ENCODE measurements around the gene TRIM13.

DNA sequence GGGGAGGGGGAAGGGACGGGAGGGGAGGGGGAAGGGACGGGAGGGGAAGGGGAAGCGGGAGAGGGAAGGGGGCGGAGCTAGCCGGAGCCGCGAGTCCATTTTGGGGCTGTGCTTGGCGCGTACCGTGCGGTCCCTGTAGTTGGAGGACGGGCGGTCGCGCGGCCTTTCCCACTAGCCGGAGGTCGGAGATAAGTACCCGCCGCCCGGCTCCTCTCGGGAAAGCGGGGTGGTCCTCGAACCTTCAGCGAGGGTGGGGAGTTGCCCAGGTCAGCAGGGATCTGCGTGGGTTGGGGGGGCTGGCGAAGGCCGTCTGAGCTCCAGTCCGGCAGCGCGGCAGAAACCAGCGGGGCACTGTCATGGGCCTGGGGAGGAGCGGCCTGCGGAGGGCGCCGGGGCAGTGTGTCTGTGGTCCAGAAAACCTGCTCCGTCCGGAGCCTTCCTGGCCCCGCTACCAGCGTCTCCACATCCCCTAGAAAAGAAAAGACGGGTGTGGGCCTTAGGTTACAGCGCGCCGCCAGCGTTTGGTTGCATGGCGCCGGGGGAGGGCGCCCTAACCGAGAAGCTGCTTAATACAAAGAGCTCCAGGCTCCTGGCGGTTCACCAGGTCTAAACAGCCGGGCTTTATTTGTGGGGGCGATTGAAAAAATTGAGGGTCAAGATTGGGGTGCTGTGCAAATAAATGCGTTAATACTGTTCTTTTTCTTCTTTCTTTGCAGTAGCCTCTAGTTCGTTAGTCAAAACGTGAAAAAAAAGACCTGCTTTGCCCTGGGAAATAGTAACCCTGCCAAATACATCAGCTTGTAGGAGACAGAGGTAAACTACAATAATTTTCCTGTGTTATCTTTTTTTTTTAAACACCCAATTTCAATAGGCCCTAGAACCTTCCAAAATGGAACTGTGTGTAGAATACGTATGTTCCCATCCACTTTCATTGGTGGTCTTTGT lies at the start of gene TRIM13:
- TF ChIP-seq, protein P1, sequence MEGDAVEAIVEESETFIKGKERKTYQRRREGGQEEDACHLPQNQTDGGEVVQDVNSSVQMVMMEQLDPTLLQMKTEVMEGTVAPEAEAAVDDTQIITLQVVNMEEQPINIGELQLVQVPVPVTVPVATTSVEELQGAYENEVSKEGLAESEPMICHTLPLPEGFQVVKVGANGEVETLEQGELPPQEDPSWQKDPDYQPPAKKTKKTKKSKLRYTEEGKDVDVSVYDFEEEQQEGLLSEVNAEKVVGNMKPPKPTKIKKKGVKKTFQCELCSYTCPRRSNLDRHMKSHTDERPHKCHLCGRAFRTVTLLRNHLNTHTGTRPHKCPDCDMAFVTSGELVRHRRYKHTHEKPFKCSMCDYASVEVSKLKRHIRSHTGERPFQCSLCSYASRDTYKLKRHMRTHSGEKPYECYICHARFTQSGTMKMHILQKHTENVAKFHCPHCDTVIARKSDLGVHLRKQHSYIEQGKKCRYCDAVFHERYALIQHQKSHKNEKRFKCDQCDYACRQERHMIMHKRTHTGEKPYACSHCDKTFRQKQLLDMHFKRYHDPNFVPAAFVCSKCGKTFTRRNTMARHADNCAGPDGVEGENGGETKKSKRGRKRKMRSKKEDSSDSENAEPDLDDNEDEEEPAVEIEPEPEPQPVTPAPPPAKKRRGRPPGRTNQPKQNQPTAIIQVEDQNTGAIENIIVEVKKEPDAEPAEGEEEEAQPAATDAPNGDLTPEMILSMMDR (conservative IDR thresholded peaks at IDR 0.05): peak; percentile 88
- TF ChIP-seq ZFX (IDR thresholded peaks at IDR 0.05): peak; percentile 71

All from C4-2B (cell line).